ENCODE data around the gene CCDC177.
A peak's percentile ranks its signal among the peaks of the same experiment; 100 is the strongest.
"Not testable (repeated sequence)": the region's sequence is repeated elsewhere in the genome, so short reads cannot be mapped to it uniquely, and the experiment has no call there.

Gene CCDC177

DNA sequence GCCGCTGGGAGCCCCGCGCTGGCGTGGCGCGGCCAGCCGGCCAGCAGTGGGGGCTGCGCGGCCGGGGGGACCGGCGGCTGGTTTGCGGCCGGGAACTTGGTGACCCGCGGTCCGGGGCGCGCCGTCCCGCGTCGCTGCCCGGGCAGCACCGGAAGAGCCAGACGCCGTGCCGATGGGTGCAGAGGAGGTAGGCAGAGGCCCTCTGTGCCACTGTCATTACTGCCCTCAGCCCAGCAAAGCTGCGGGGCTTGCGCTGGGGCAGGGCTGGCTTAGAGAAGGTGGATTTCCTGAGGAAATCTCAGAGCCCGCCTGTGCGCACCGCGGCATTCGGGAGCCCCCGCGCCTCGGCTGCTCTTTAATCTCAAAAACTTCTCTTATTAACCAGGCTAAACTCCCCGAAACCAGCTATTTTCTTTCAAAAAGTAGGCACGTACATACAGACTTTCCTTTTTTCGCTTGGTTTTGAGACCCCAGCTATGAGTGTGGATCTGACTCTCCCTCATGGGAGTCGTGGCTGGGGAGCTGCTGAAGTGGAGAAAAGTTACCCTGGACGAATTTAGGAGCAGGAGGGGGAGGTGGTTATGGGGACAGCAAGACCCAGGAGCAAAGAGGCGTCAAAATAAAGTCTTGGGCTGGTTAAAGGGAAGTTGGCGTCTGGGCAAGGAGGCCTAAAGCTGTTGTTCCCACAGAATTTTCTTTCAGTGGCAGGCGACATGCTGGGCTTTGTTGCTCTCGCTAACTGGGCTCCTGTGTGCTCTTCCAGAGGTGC is 37.5 kb upstream of the CCDC177 start:
- Histone ChIP-seq H3K27me3 (ENCODE audit: control insufficient read depth, insufficient read depth, low read length) (no peaks in the 10 kb centered on the region), H3K27ac (ENCODE audit: low read depth, low read length) (peak overlapping the region; percentile 93), H3K9ac (ENCODE audit: low read length) (peak overlapping the region; percentile 67), H3K36me3 (ENCODE audit: control insufficient read depth, insufficient read depth, low read length) (no peaks in the 10 kb centered on the region), H3K4me1 (ENCODE audit: control insufficient read depth, insufficient read depth, low read length) (peaks cover 32% of the 10 kb centered on the region), H3K4me3 (ENCODE audit: low read length) (peak overlapping the region; percentile 81)

DNA sequence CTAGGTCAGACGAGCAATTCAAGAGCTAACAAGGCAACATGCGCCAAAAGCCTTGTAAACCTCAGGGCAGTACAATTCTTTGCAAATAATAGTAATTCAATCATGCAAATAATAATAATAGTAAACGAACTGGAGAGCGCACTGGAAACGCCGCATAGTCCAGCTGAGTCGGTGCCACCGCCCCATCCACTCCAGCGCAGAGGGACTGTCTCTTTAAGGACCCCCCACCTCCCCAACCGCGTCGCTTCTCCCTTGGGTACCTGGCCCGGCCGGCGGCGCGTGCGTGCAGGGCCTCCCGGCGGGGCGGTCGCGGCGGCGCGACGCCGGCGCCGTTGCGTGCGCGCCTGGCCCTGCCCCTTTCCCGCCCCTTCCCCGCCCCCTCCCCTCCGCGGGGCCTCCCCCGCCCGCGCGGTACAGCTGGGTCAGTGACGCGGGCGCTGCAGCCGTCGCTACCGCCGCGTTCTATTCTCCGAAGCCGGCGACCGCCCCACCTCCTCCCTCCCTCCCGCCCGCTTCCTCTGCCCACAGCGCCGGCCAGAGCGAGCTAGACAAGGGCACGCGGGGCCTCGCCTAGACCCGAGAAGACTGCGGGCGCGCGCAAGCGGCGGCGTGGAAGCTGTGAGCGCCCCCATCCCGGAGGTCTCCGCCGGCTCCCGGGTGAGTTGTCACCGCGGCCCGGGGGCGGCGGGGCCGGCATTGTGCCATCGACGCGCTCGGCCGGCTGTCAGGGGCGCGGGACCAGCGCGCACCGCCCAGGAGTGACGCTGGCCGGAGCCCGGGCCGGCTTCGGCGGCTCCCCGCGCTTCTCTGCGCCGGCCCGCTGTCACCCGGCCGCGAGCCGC is 36.7 kb upstream of the CCDC177 start, which contains the start of gene SUSD6:
Gene SUSD6, plus strand, starts transcription at position 425 of the 842 bp plus-strand sequence. CDS start 46,997 bp downstream, outside the sequence.
- Histone ChIP-seq H3K4me1 (ENCODE audit: control insufficient read depth, insufficient read depth, low read length) (peaks cover 24% of the 10 kb centered on the region), H3K4me3 (ENCODE audit: low read length) (peak within 1 kb of the TSS; percentile 81), H3K36me3 (ENCODE audit: control insufficient read depth, insufficient read depth, low read length) (no peaks in the 10 kb centered on the region), H3K27ac (ENCODE audit: low read depth, low read length) (peak within 1 kb of the TSS; percentile 93), H3K9ac (ENCODE audit: low read length) (peak within 1 kb of the TSS; percentile 67), H3K27me3 (ENCODE audit: control insufficient read depth, insufficient read depth, low read length) (no peaks in the 10 kb centered on the region)

DNA sequence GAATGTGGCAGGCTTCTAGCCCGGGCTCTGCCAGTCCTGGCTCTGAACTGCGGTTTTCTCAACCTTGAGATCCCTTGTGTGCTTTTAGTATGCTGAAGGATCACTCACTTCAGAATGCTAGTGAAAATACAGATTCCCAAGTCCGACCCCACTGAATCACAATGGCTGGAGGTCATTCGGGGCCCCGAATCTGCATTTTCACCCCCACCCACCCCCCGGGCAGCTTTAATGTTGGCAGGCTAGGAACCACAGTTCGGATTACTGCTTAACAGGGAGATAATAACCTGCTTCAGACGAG is 36.2 kb upstream of the CCDC177 start:
- no peaks in the 10 kb centered on the region for H3K27me3 ChIP-seq (ENCODE audit: control insufficient read depth, insufficient read depth, low read length)
- H3K9ac ChIP-seq (ENCODE audit: low read length) = peak overlapping the region; percentile 43
- H3K4me1 ChIP-seq (ENCODE audit: control insufficient read depth, insufficient read depth, low read length) = peaks cover 19% of the 10 kb centered on the region
- no peaks in the 10 kb centered on the region for H3K36me3 ChIP-seq (ENCODE audit: control insufficient read depth, insufficient read depth, low read length)
- peak overlapping the region; percentile 77 for H3K4me3 ChIP-seq (ENCODE audit: low read length)
- H3K27ac ChIP-seq (ENCODE audit: low read depth, low read length) = peak overlapping the region; percentile 84

DNA sequence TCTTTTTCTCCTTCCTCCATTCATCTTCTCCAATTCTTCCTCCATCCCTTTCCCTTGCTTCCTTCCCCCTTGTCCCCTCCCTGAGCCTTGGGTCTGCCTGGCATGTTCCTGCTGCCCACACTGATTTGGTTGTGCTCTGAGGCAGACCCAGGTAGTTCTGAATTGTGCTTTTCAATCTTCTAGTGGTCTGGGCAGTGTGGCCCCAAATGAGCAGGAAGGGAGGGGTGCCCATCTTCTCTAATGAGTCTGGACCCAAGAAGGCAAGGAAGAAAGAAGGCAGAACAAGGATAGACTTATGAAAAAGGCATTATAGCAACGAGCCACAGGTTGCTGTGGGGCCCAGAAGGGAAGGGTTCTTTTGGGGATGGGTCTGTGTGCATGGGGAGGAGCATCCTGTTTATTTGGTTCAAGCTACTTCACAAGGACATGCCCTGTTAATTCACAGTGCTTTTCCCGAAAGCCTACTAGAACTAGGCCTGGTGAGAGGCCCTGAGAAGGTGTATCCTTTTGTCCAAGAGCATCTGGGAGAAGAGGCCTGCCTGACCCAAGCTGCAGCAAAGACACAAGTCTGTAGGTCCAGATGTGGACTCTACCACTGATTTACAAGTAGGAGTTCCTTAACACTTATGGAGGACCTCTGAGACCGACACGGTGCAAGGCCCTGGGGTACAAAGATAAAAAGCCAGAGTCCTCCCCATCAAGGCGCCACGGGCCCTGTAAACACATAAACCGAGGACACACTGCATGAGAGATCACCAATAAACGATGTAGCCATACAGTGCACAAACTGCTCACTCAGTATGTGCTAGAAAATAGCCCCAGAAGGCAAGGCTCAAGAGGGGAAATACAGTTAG is 35.6 kb upstream of the CCDC177 start:
- Histone ChIP-seq H3K27me3 (ENCODE audit: control insufficient read depth, insufficient read depth, low read length) (no peaks in the 10 kb centered on the region), H3K4me1 (ENCODE audit: control insufficient read depth, insufficient read depth, low read length) (peaks cover 16% of the 10 kb centered on the region), H3K4me3 (ENCODE audit: low read length) (peak overlapping the region; percentile 77), H3K9ac (ENCODE audit: low read length) (no peak overlapping the region), H3K36me3 (ENCODE audit: control insufficient read depth, insufficient read depth, low read length) (no peaks in the 10 kb centered on the region), H3K27ac (ENCODE audit: low read depth, low read length) (peak overlapping the region; percentile 84)

DNA sequence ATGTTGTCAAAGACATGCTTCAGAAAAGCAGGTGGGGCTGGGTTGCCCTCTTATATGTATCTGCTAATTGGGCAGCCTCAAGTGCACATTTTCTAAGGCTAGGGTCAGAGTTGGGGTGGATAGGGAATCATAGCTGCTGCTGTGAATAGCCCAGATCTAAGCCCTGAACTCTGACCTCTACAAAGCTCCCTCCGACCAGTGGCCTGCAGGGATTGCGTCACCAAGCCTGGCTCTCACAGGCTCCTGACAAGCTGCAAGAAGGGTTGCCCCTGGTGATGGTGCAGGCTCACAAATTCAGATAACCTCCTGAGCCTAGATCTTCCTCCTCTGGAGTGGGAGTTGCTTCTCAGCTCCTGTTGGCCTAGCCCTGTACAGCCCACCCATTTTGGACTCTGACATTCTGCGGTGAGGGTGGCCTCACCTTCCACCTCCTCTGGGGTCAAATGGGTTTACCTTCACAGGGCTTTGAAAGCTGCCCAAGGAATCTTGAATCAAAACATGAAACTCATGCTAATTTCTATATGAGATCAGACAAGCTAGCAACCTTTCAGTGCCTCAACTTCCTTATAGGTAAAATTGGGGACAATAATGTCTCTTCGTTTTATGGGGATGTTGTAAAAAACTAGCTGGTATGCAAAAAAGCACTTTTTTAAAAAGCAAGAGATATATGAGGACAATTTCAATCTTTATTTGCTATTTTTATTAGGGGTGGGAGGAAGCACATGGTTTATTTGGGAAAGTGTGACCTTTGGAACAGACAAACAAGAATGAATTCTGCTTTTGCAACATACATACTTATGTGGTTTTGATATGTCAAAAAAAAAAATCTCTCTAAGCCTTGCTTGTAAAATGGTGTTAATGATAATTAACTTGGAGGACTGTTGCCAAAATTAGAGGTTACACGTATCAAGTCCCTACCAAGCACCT is 31.9 kb upstream of the CCDC177 start:
- Histone ChIP-seq H3K36me3 (ENCODE audit: control insufficient read depth, insufficient read depth, low read length) (no peaks in the 10 kb centered on the region), H3K4me1 (ENCODE audit: control insufficient read depth, insufficient read depth, low read length) (peaks cover 6% of the 10 kb centered on the region), H3K9ac (ENCODE audit: low read length) (no peak overlapping the region), H3K4me3 (ENCODE audit: low read length) (no peak overlapping the region), H3K27me3 (ENCODE audit: control insufficient read depth, insufficient read depth, low read length) (no peaks in the 10 kb centered on the region), H3K27ac (ENCODE audit: low read depth, low read length) (no peak overlapping the region)

DNA sequence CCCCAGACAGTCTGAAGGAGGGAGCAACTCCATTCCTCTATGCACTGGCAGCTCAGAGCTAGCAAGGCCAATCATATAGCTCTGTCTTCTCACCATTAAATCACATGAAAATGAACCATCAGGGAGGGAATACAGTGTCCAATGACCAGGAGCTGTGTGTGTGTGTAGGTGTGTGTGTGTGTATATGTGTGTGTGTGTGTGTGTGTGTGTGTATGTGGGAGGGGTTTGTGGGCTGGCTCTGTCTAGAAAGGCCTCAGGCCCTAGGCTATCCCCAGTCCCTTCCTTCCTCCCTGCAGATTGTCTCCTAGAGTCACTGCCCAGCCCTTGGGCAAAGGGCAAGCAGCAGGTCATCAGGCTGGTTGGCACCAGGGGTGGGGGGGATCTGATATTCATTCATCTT is 31.1 kb upstream of the CCDC177 start:
- Histone ChIP-seq H3K9ac (ENCODE audit: low read length) (no peak overlapping the region), H3K27me3 (ENCODE audit: control insufficient read depth, insufficient read depth, low read length) (no peaks in the 10 kb centered on the region), H3K27ac (ENCODE audit: low read depth, low read length) (no peak overlapping the region), H3K4me3 (ENCODE audit: low read length) (no peak overlapping the region), H3K36me3 (ENCODE audit: control insufficient read depth, insufficient read depth, low read length) (no peaks in the 10 kb centered on the region), H3K4me1 (ENCODE audit: control insufficient read depth, insufficient read depth, low read length) (peaks cover 3% of the 10 kb centered on the region)

DNA sequence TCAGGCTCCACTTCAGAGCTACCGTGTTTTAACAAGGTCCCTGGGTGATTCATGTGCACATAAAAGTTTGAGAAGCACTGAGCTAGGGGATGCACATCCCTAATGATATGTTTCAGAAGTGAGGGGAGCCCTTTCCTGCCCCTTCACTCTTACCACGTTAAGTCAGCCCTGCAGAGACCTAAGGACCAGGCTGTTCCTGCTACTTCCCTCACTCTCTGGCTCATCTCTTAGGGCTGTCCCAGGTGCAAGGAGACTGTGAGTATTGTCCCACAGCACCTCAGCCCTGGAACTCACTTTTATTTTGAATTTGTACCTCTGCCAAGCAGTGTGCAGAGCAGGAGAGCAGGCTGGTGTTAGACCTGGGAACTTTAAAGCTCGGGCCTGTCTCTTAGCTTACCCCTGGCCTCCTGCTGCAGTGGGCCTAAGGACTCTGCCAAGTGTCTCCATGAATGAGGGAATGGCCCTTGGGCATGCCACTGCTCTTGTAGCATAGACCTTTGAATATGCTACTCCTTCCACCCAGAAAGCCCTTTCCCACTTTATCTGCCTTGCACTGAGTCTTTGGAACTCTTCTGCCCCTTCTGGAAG is 25.7 kb upstream of the CCDC177 start:
- Histone ChIP-seq H3K9ac (ENCODE audit: low read length) (no peak overlapping the region), H3K4me1 (ENCODE audit: control insufficient read depth, insufficient read depth, low read length) (no peaks in the 10 kb centered on the region), H3K4me3 (ENCODE audit: low read length) (no peak overlapping the region), H3K27me3 (ENCODE audit: control insufficient read depth, insufficient read depth, low read length) (no peaks in the 10 kb centered on the region), H3K27ac (ENCODE audit: low read depth, low read length) (no peak overlapping the region), H3K36me3 (ENCODE audit: control insufficient read depth, insufficient read depth, low read length) (no peaks in the 10 kb centered on the region)

DNA sequence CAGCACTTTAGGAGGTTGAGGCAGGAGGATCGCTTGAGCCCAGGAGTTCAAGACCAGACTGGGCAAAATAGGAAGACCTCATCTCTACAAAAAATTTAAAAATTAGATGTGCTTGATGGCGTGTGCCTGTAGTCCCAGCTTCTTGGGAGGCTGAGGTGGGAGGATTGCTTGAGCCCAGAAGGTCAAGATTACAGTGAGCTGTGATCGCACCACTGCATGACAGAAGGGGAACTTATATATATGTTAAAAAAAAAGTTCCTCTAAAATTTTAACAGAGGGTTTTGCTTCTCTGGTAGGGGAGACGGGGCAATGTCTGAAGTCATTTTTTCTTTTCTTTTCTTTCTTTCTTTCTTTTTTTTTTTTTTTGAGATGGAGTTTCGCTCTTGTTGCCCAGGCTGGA is 24.8 kb upstream of the CCDC177 start:
- H3K27ac ChIP-seq (ENCODE audit: low read depth, low read length); H3K4me1 ChIP-seq (ENCODE audit: control insufficient read depth, insufficient read depth, low read length); H3K27me3 ChIP-seq (ENCODE audit: control insufficient read depth, insufficient read depth, low read length); H3K9ac ChIP-seq (ENCODE audit: low read length); H3K36me3 ChIP-seq (ENCODE audit: control insufficient read depth, insufficient read depth, low read length); H3K4me3 ChIP-seq (ENCODE audit: low read length): not testable (repeated sequence)

DNA sequence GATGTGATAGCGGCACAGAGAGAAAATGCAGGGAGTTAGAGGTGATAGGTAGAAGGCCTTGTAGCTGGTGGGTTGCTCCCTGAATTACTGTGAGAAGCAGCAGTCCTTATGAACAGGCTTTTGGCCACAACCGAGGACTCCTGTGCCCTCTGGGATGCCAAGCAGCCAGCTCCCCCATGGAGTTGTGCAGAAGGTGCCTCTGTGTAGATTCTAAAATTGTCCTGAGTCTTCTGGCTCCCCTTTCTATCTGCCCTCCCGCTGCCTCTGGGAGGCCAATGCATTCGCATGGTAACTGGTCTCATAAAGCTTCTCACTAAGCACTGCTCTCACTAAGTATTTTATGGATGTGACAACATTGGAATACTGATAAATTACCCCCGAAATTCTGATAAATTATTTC is 20.7 kb upstream of the CCDC177 start:
- no peaks in the 10 kb centered on the region for H3K27me3 ChIP-seq (ENCODE audit: control insufficient read depth, insufficient read depth, low read length)
- no peaks in the 10 kb centered on the region for H3K36me3 ChIP-seq (ENCODE audit: control insufficient read depth, insufficient read depth, low read length)
- H3K27ac ChIP-seq (ENCODE audit: low read depth, low read length) = no peak overlapping the region

DNA sequence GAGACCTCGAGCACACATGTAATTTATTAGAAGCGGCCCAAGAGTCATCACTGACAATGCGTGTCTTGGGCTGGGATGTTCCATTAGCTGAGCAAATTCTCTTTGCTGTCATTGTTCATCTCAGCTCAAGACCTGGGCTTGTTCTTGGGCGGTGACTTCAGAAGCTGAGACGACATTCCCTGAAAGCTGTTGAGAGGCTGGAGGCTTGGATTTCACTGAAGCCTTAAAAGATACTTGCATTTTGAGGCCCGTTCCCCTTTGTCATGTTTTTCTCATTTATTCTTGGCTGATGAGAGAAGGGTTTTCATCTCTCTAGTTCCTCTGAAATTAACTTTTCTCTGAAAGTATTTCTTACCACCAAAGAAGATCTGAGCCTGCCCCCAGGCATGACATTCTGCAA is 20.2 kb upstream of the CCDC177 start:
- H3K9ac ChIP-seq (ENCODE audit: low read length) = no peak overlapping the region
- H3K4me3 ChIP-seq (ENCODE audit: low read length) = no peak overlapping the region
- no peak overlapping the region for H3K27ac ChIP-seq (ENCODE audit: low read depth, low read length)

More for the DNA sequence above, 20.7 kb upstream of the CCDC177 start:
- no peak overlapping the region for H3K9ac ChIP-seq (ENCODE audit: low read length)
- no peak overlapping the region for H3K4me3 ChIP-seq (ENCODE audit: low read length)
- peaks cover 5% of the 10 kb centered on the region for H3K4me1 ChIP-seq (ENCODE audit: control insufficient read depth, insufficient read depth, low read length)

DNA sequence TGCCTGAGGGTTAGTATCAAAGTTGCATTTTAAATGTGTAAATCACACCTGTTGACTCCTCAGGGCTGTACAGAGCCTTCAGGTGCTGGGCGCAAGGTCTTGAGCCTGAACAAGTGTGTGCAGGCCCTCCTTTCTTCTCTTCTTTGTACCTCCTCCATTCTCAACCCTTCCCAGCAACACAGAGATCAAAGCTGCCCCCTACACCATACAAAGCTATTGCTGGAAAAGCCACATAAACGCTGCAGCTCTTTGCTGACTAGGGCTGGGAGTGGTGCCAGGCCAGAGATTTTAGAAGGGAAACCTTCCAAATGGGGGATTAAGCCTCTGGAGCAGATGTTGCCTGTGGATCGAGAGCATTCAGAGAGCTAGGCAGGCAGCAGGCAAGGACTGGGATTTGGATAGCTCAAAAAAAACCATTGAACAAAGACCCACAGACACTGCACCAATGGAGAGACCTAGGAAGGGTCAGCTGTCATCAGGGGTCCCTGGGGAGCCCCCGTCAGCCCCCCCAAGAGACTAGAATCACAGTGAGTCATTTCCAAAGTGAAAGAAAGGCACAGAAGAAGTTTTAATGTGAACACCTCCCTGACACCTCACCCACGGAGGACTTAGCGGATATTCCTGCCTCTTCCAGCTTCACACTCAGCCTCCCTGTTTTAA is 18.5 kb upstream of the CCDC177 start:
- H3K9ac ChIP-seq (ENCODE audit: low read length) = no peak overlapping the region
- H3K4me3 ChIP-seq (ENCODE audit: low read length) = no peak overlapping the region
- no peak overlapping the region for H3K27ac ChIP-seq (ENCODE audit: low read depth, low read length)
- H3K4me1 ChIP-seq (ENCODE audit: control insufficient read depth, insufficient read depth, low read length) = peaks cover 5% of the 10 kb centered on the region
- H3K27me3 ChIP-seq (ENCODE audit: control insufficient read depth, insufficient read depth, low read length) = no peaks in the 10 kb centered on the region
- no peaks in the 10 kb centered on the region for H3K36me3 ChIP-seq (ENCODE audit: control insufficient read depth, insufficient read depth, low read length)

More for the DNA sequence above, 20.2 kb upstream of the CCDC177 start:
- Histone ChIP-seq H3K27me3 (ENCODE audit: control insufficient read depth, insufficient read depth, low read length) (no peaks in the 10 kb centered on the region), H3K36me3 (ENCODE audit: control insufficient read depth, insufficient read depth, low read length) (no peaks in the 10 kb centered on the region), H3K4me1 (ENCODE audit: control insufficient read depth, insufficient read depth, low read length) (peaks cover 5% of the 10 kb centered on the region)

All from rectal smooth muscle tissue (tissue), 1 donor.